Endothelial cell of umbilical vein (primary cell): ENCODE data around the gene GXYLT2. TPM values are rescaled to one million over a fixed set of nuclear protein-coding genes. Genes with fewer than 3 reads are reported as not detected.

Experiments
- BruUV-seq: library from RNA; stranded (reverse); fragments of 400-500 nt; replicated peaks from 2 replicates; lab custom pipeline; 2021; lab: Mats Ljungman, UMichigan
- CTCF ChIA-PET: fragments of 300-600, 350-600 bp; sonication (Branson Sonifier 250); formaldehyde crosslinking; loops from one replicate; lab custom pipeline; 2021; ENCODE audit warnings: antibody characterized with exemption, inconsistent platforms; lab: Charles Lee
- POLR2A ChIA-PET: fragments of 300-600, 350-600 bp; sonication (Branson Sonifier 250); formaldehyde crosslinking; loops from one replicate; lab custom pipeline; 2021; ENCODE audit warnings: antibody characterized with exemption, inconsistent platforms; lab: Charles Lee
- DNase-seq: peaks from one replicate; pipeline ENCODE4 v3.0.0-alpha.2; 2011; ENCODE audit warnings: low read depth, low spot score
- FAIRE-seq: peaks from 2 replicates; lab custom pipeline; 2011; peaks lifted over from hg19 to GRCh38; lab: Jason Lieb, UNC
- H2AFZ ChIP-seq: 2 replicates; pipeline ENCODE4 v1.6.0; 2012; ENCODE audit warnings: low read depth, low read length, control low read depth, inconsistent platforms
- H3K27ac ChIP-seq: 2 replicates; pipeline ENCODE4 v1.5.1; 2011; ENCODE audit warnings: low read depth, mild to moderate bottlenecking, control low read depth, low read length, moderate library complexity; ENCODE audit not compliant: insufficient read depth
- H3K27me3 ChIP-seq, 2 experiments: 2 replicates each; pipeline versions ENCODE4 v1.6.0 to v1.6.1; 2011; ENCODE audit warnings: low read length in 2 of 2, mixed read lengths in 1 of 2; ENCODE audit not compliant: control insufficient read depth in 2 of 2, insufficient read depth in 2 of 2
- H3K36me3 ChIP-seq, 2 experiments: 2 replicates in 1 of 2; 3 replicates in 1 of 2; pipeline ENCODE4 v1.5.1; 2011; ENCODE audit warnings: low read length in 2 of 2, mild to moderate bottlenecking in 1 of 2, moderate library complexity in 1 of 2; ENCODE audit not compliant: control insufficient read depth in 2 of 2, insufficient read depth in 2 of 2; ENCODE audit errors: extremely low read depth in 1 of 2
- H3K4me1 ChIP-seq: 3 replicates; pipeline ENCODE4 v1.5.1; 2011; ENCODE audit warnings: mild to moderate bottlenecking, low read length; ENCODE audit not compliant: control insufficient read depth, insufficient read depth; ENCODE audit errors: extremely low read depth
- H3K4me2 ChIP-seq: 2 replicates; pipeline ENCODE4 v1.6.1; 2011; ENCODE audit warnings: low read length, control low read depth, mixed read lengths; ENCODE audit not compliant: insufficient read depth
- H3K4me3 ChIP-seq, 3 experiments: fragments of 200-600 bp in 1 of 3; sonication (generic), shearing (Covaris generic) in 1 of 3; replicated peaks in 1 of 3; 2 replicates each; pipeline ENCODE4 v1.5.1; 2011 to 2016; ENCODE audit warnings: control low read depth in 3 of 3, low read length in 3 of 3, mild to moderate bottlenecking in 2 of 3, inconsistent platforms in 1 of 3, low read depth in 1 of 3, moderate library complexity in 1 of 3; ENCODE audit not compliant: insufficient read depth in 1 of 3
- H3K79me2 ChIP-seq: 2 replicates; pipeline ENCODE4 v1.6.0; 2012; ENCODE audit warnings: low read length, inconsistent platforms; ENCODE audit not compliant: control insufficient read depth, insufficient read depth
- H3K9ac ChIP-seq: replicated peaks from 2 replicates; pipeline ENCODE3; 2011; ENCODE audit warnings: low read length, control low read depth; ENCODE audit not compliant: insufficient read depth; ENCODE audit errors: extremely low read depth
- H3K9me1 ChIP-seq: replicated peaks from 3 replicates; pipeline ENCODE4 v1.6.0; 2011; ENCODE audit warnings: mild to moderate bottlenecking, low read length; ENCODE audit not compliant: control insufficient read depth, insufficient read depth; ENCODE audit errors: extremely low read depth
- H3K9me3 ChIP-seq: replicated peaks from 2 replicates; pipeline ENCODE4 v1.5.1; 2012; ENCODE audit warnings: low read length, inconsistent platforms; ENCODE audit not compliant: control insufficient read depth, insufficient read depth
- H4K20me1 ChIP-seq: replicated peaks from 2 replicates; pipeline ENCODE3; 2011; ENCODE audit warnings: mild to moderate bottlenecking, low read length; ENCODE audit not compliant: control insufficient read depth, insufficient read depth; ENCODE audit errors: extremely low read depth
- CTCF ChIP-seq, 2 donors: IDR thresholded peaks; 1 replicate in 1 of 2; 2 replicates in 1 of 2; pipeline ENCODE4 v1.5.1; 2011; ENCODE audit warnings: low read length in 2 of 2, mild to moderate bottlenecking in 2 of 2, moderate library complexity in 2 of 2, control low read depth in 1 of 2, inconsistent platforms in 1 of 2, low read depth in 1 of 2; ENCODE audit not compliant: insufficient read depth in 1 of 2; ENCODE audit errors: extremely low read depth in 1 of 2
- EZH2 ChIP-seq: IDR thresholded peaks from 2 replicates; pipeline ENCODE4 v1.6.1; 2012; ENCODE audit warnings: borderline replicate concordance, low read depth, mild to moderate bottlenecking, moderate library complexity, low read length, inconsistent platforms; ENCODE audit not compliant: severe bottlenecking
- FOS ChIP-seq: IDR thresholded peaks from 2 replicates; pipeline ENCODE4 v1.6.1; 2011; ENCODE audit warnings: mild to moderate bottlenecking, low read length, moderate library complexity, borderline replicate concordance; ENCODE audit not compliant: insufficient read depth
- GATA2 ChIP-seq: IDR thresholded peaks from 2 replicates; pipeline ENCODE4 v1.7.0; 2011; ENCODE audit warnings: low read depth, mild to moderate bottlenecking, moderate library complexity, mixed read lengths, low read length; ENCODE audit not compliant: insufficient read length, insufficient read depth
- JUN ChIP-seq: IDR thresholded peaks from 2 replicates; pipeline ENCODE4 v1.6.1; 2011; ENCODE audit warnings: borderline replicate concordance, low read depth; ENCODE audit not compliant: insufficient read length, insufficient read depth
- MAX ChIP-seq: IDR thresholded peaks from 2 replicates; pipeline ENCODE4 v1.6.1; 2011; ENCODE audit not compliant: insufficient read depth, insufficient read length
- MYC ChIP-seq: IDR thresholded peaks from one replicate; pipeline ENCODE4 v1.6.1; 2011; ENCODE audit warnings: mild to moderate bottlenecking, low read depth, low read length
- POLR2A ChIP-seq: IDR thresholded peaks from 2 replicates; pipeline ENCODE4 v1.6.1; 2012; ENCODE audit warnings: low read depth, mild to moderate bottlenecking, control low read depth, low read length
- POLR2AphosphoS5 ChIP-seq: IDR thresholded peaks from 2 replicates; pipeline ENCODE4 v1.6.1; 2012; ENCODE audit warnings: low read depth, mild to moderate bottlenecking, control low read depth, low read length, moderate library complexity; ENCODE audit not compliant: insufficient read depth
- dilution Hi-C: fragments of 300-500 bp; cut with MboI; formaldehyde crosslinking; loops from one replicate; pipeline ENCODE4 v1.15.0; 2019; ENCODE audit warnings: low sequenced_read_pairs; ENCODE audit not compliant: extremely low pct_ligation_motif_present
- intact Hi-C: fragments of 100-400 bp; cut with micrococcal nuclease; formaldehyde crosslinking; loops from one replicate; pipeline ENCODE4 v1.10.0; 2022
- polyA plus RNA-seq, 4 experiments: library from polyadenylated mRNA; depleted of rRNA in 3 of 4; stranded (reverse) in 3 of 4; unstranded in 1 of 4; fragments of >200 nt; gene quantifications; 2 replicates each; pipeline versions ENCODE4 v1.2.1 to v1.2.3, GENCODE V29; 2011 to 2012; ENCODE audit warnings: missing spikeins in 1 of 4
- total RNA-seq: library from RNA; stranded (reverse); gene quantifications from 2 replicates; pipeline ENCODE4 v1.2.3, GENCODE V29; 2021

Gene GXYLT2
- total and polyA plus RNA-seq, 2 donors (not counting 3 experiments of a cell fraction or from before 2014, with no cell fraction given) = 0.07 to 0.24 TPM

- dilution Hi-C loops = no loop called here
- Histone ChIP-seq H3K27ac (no peak overlapping the region), H3K4me2 (no peak overlapping the region), H3K9me1 (no peaks in the 10 kb centered on the region), H3K27me3 (peaks cover 0 to 2% of the 10 kb centered on the region in 2 experiments), H3K4me1 (no peaks in the 10 kb centered on the region), H3K9ac (no peak overlapping the region), H2AFZ (no peak overlapping the region), H3K4me3 (no peak overlapping the region), H3K36me3 (no peaks in the 10 kb centered on the region), H4K20me1 (no peaks in the 10 kb centered on the region), H3K9me3 (no peaks in the 10 kb centered on the region), H3K79me2 (no peaks in the 10 kb centered on the region)
- intact Hi-C loops = no loop called here
- DNase-seq (no peak), FAIRE-seq (no peak)
- ChIA-PET CTCF (no interaction called here), POLR2A (no interaction called here)
- TF ChIP-seq MYC = no peak
- no peak for TF ChIP-seq POLR2A
- no peak for TF ChIP-seq GATA2
- TF ChIP-seq FOS = no peak
- no peak for TF ChIP-seq MAX
- TF ChIP-seq POLR2AphosphoS5 = no peak
- BruUV-seq = no TSS peak
Measured at GRCh38 chr3:72962317-72962716, 74.5 kb downstream of the GXYLT2 start.

GRCh38 chr3:72964633-72965032 lies 76.8 kb downstream of the GXYLT2 start:
- Histone ChIP-seq H3K4me3 (no peak overlapping the region), H3K9me1 (no peaks in the 10 kb centered on the region), H3K9me3 (no peaks in the 10 kb centered on the region), H3K36me3 (no peaks in the 10 kb centered on the region), H2AFZ (no peak overlapping the region), H3K79me2 (no peaks in the 10 kb centered on the region), H4K20me1 (no peaks in the 10 kb centered on the region), H3K27me3 (peaks cover 0 to 2% of the 10 kb centered on the region in 2 experiments), H3K9ac (no peak overlapping the region), H3K4me2 (no peak overlapping the region), H3K27ac (no peak overlapping the region), H3K4me1 (no peaks in the 10 kb centered on the region)
- intact Hi-C loops = no loop called here
- BruUV-seq = no TSS peak
- TF ChIP-seq POLR2A = no peak
- no peak for TF ChIP-seq FOS
- no peak for TF ChIP-seq POLR2AphosphoS5
- no peak for TF ChIP-seq JUN
- no peak for TF ChIP-seq GATA2
- no peak for TF ChIP-seq CTCF (IDR thresholded peaks at IDR 0.05; ENCODE audit: extremely low read depth in 1 of 2, insufficient read depth in 1 of 2, low read depth in 1 of 2, low read length in 2 of 2)
- TF ChIP-seq EZH2 = no peak
- no peak for TF ChIP-seq MYC
- no peak for TF ChIP-seq MAX
- ChIA-PET POLR2A (no interaction called here), CTCF (interaction anchor here (1.0 kb wide), 1 partner anchor 21 kb away, joined by 3 read pairs; no protein-coding TSS in a partner anchor)
- dilution Hi-C loops = no loop called here
- DNase-seq (no peak), FAIRE-seq (no peak)
